Neural cell (in vitro differentiated cells): ENCODE results near the gene GPR157. TPM values are rescaled to one million over a fixed set of nuclear protein-coding genes. Genes with fewer than 3 reads are reported as not detected.

ENCODE experiments used
- H2AFZ ChIP-seq: fragments of 200-600, 300-800 bp; sonication (generic), shearing (Covaris generic); 2 replicates; pipeline ENCODE4 v1.6.0; 2014; ENCODE audit warnings: low read depth, mild to moderate bottlenecking, antibody characterized with exemption, low read length, moderate library complexity
- H3F3A ChIP-seq: fragments of 200-600 bp; shearing (Covaris generic); 2 replicates; pipeline ENCODE4 v1.6.1; 2016; ENCODE audit warnings: mild to moderate bottlenecking, moderate library complexity, mixed read lengths, antibody characterized with exemption, low read length; ENCODE audit not compliant: insufficient read depth, poor library complexity, severe bottlenecking
- H3K27ac ChIP-seq: fragments of 200-600, 300-800 bp; sonication (generic), shearing (Covaris generic); 2 replicates; pipeline ENCODE4 v1.5.1; 2014; ENCODE audit warnings: mild to moderate bottlenecking, low read length, moderate library complexity
- H3K27me3 ChIP-seq: fragments of 300-800, 200-600 bp; sonication (generic), shearing (Covaris generic); 2 replicates; pipeline ENCODE4 v1.6.0; 2014; ENCODE audit warnings: mild to moderate bottlenecking, low read depth, low read length, moderate library complexity; ENCODE audit not compliant: insufficient read depth
- H3K36me3 ChIP-seq: fragments of 300-800, 200-600 bp; sonication (generic), shearing (Covaris generic); 2 replicates; pipeline ENCODE4 v1.5.1; 2014; ENCODE audit warnings: mild to moderate bottlenecking, antibody characterized with exemption, low read length, moderate library complexity; ENCODE audit not compliant: insufficient read depth
- H3K4me2 ChIP-seq: fragments of 300-800, 200-600 bp; sonication (generic), shearing (Covaris generic); 2 replicates; pipeline ENCODE4 v1.6.0; 2014; ENCODE audit warnings: mild to moderate bottlenecking, low read length
- H3K4me3 ChIP-seq: fragments of 300-800, 200-600 bp; sonication (generic), shearing (Covaris generic); 2 replicates; pipeline ENCODE4 v1.5.1; 2014; ENCODE audit warnings: mild to moderate bottlenecking, low read length, moderate library complexity
- H3K79me2 ChIP-seq: fragments of 200-600 bp; shearing (Covaris generic); replicated peaks from 2 replicates; pipeline ENCODE4 v1.6.0; 2014; ENCODE audit warnings: mild to moderate bottlenecking, low read length, moderate library complexity; ENCODE audit not compliant: insufficient read depth
- H3K9ac ChIP-seq: fragments of 300-800, 200-600 bp; sonication (generic), shearing (Covaris generic); 2 replicates; pipeline ENCODE4 v1.6.1; 2016; ENCODE audit warnings: mild to moderate bottlenecking, low read length, mixed read lengths
- H3K9me2 ChIP-seq: fragments of 200-600 bp; shearing (Covaris generic); 2 replicates; pipeline ENCODE4 v1.6.1; 2016; ENCODE audit warnings: mild to moderate bottlenecking, low read length, mixed read lengths; ENCODE audit not compliant: insufficient read depth
- H3K9me3 ChIP-seq: fragments of 200-600, 300-800 bp; sonication (generic), shearing (Covaris generic); 2 replicates; pipeline ENCODE4 v1.6.1; 2016; ENCODE audit warnings: mild to moderate bottlenecking, mixed run types, low read length, moderate library complexity, mixed read lengths
- H4K20me1 ChIP-seq: fragments of 200-600 bp; shearing (Covaris generic); 2 replicates; pipeline ENCODE4 v1.6.1; 2016; ENCODE audit warnings: mild to moderate bottlenecking, mixed run types; ENCODE audit not compliant: insufficient read depth
- CTCF ChIP-seq: fragments of 450-650 bp; IDR thresholded peaks from 2 replicates; pipeline ENCODE4 v1.5.1; 2014; ENCODE audit warnings: antibody characterized with exemption, mild to moderate bottlenecking, moderate library complexity; ENCODE audit not compliant: poor library complexity, severe bottlenecking
- EP300 ChIP-seq: fragments of 450-650 bp; conservative IDR thresholded peaks from 2 replicates; pipeline ENCODE4 v1.6.1; 2014; ENCODE audit warnings: antibody characterized with exemption, mild to moderate bottlenecking, moderate library complexity; ENCODE audit not compliant: poor library complexity, severe bottlenecking
- EZH2 ChIP-seq: fragments of 200-600, 300-800 bp; shearing (Covaris generic), sonication (generic); IDR thresholded peaks from 2 replicates; pipeline ENCODE4 v1.6.1; 2014; ENCODE audit warnings: antibody characterized with exemption, low read length, borderline replicate concordance, mild to moderate bottlenecking; ENCODE audit not compliant: insufficient read depth, poor library complexity, severe bottlenecking
- MXI1 ChIP-seq: fragments of 450-650 bp; conservative IDR thresholded peaks from 2 replicates; pipeline ENCODE4 v1.6.1; 2014; ENCODE audit warnings: antibody characterized with exemption, mild to moderate bottlenecking; ENCODE audit not compliant: poor library complexity, severe bottlenecking
- POLR2AphosphoS5 ChIP-seq: IDR thresholded peaks from 2 replicates; pipeline ENCODE4 v1.6.1; 2012
- RAD21 ChIP-seq: fragments of 450-650 bp; conservative IDR thresholded peaks from 2 replicates; pipeline ENCODE4 v1.6.1; 2014; ENCODE audit warnings: antibody characterized with exemption, mild to moderate bottlenecking, moderate library complexity
- REST ChIP-seq: IDR thresholded peaks from 2 replicates; pipeline ENCODE4 v1.6.1; 2012; ENCODE audit warnings: borderline replicate concordance
- SMC3 ChIP-seq: fragments of 450-650 bp; conservative IDR thresholded peaks from 2 replicates; pipeline ENCODE4 v1.6.1; 2014; ENCODE audit warnings: antibody characterized with exemption, mild to moderate bottlenecking, moderate library complexity; ENCODE audit not compliant: poor library complexity
- TAF1 ChIP-seq: IDR thresholded peaks from 2 replicates; pipeline ENCODE4 v1.6.1; 2012; ENCODE audit warnings: low read depth
- polyA plus RNA-seq: library from polyadenylated mRNA; depleted of rRNA; stranded (reverse); fragments of >200 nt; gene quantifications from 2 replicates; pipeline ENCODE4 v1.2.3, GENCODE V29; 2014

The GPR157 gene
- polyA plus RNA-seq, 1 donor from 2014 or later: not detected

GRCh38 chr1:9107136-9107535 lies 21.8 kb downstream of the GPR157 start:
- TF ChIP-seq EZH2 (no peak), RAD21 (no peak), SMC3 (no peak), POLR2AphosphoS5 (no peak), MXI1 (no peak), REST (no peak), CTCF (no peak), TAF1 (no peak), EP300 (no peak)
- Histone ChIP-seq H3K4me2 (no peak overlapping the region), H3K4me3 (no peak overlapping the region), H3K27me3 (no peaks in the 10 kb centered on the region), H4K20me1 (no peaks in the 10 kb centered on the region), H2AFZ (no peak overlapping the region), H3K9me2 (no peaks in the 10 kb centered on the region), H3K79me2 (no peaks in the 10 kb centered on the region), H3K9me3 (no peaks in the 10 kb centered on the region), H3K9ac (no peak overlapping the region), H3K36me3 (no peaks in the 10 kb centered on the region), H3F3A (no peaks in the 10 kb centered on the region), H3K27ac (no peak overlapping the region)

GRCh38 chr1:9106286-9106685 lies 22.6 kb downstream of the GPR157 start:
- Histone ChIP-seq H2AFZ (no peak overlapping the region), H3K9me3 (no peaks in the 10 kb centered on the region), H3K27ac (no peak overlapping the region), H4K20me1 (no peaks in the 10 kb centered on the region), H3F3A (no peaks in the 10 kb centered on the region), H3K36me3 (no peaks in the 10 kb centered on the region), H3K27me3 (no peaks in the 10 kb centered on the region), H3K4me3 (no peak overlapping the region), H3K9me2 (no peaks in the 10 kb centered on the region), H3K9ac (no peak overlapping the region), H3K4me2 (no peak overlapping the region), H3K79me2 (no peaks in the 10 kb centered on the region)
- no peak for TF ChIP-seq EZH2
- no peak for TF ChIP-seq CTCF
- TF ChIP-seq TAF1: no peak
- TF ChIP-seq MXI1: no peak
- no peak for TF ChIP-seq SMC3
- no peak for TF ChIP-seq RAD21
- TF ChIP-seq POLR2AphosphoS5: no peak
- no peak for TF ChIP-seq REST
- TF ChIP-seq EP300: no peak
